ENCODE results near the gene ZNF638. TPM values are rescaled to one million over a fixed set of nuclear protein-coding genes. Genes with fewer than 3 reads are reported as not detected.

The ZNF638 gene
- total and polyA plus RNA-seq, 10 of the 15 experiments (the other 5 are each of a cell fraction or from before 2014, with no cell fraction given): 37.6 to 133 (median 64.5) TPM

- 68% methylated on average over 2 of the region's 2 CpGs for WGBS (ENCODE audit: insufficient coverage, insufficient replicate concordance, low lambda C conversion rate, missing lambda C conversion rate)
- DNase-seq (ENCODE audit: low read depth, low spot score) (no peak), ATAC-seq (no peak), FAIRE-seq (no peak)
- H3K79me2 ChIP-seq (ENCODE audit: control insufficient read depth, insufficient read depth, low read length): no peaks in the 10 kb centered on the region
- CTCF ChIA-PET: no interaction called here
- in situ Hi-C loops (cut with MboI): no loop called here
- H4K20me1 ChIP-seq (ENCODE audit: control insufficient read depth, insufficient read depth): no peaks in the 10 kb centered on the region
- no peaks in the 10 kb centered on the region for H3K4me1 ChIP-seq (ENCODE audit: control insufficient read depth, insufficient read depth, low read length)
- H3K27me3 ChIP-seq (replicated peaks in 1 of 2; ENCODE audit: control insufficient read depth in 2 of 2, insufficient read depth in 2 of 2, low read length in 1 of 2): no peaks in the 10 kb centered on the region
- TSS peak; percentile 20 for BruUV-seq (replicated peaks)
- H3K9me3 ChIP-seq (replicated peaks; ENCODE audit: control insufficient read depth, insufficient read depth, low read length): no peaks in the 10 kb centered on the region
- H3K36me3 ChIP-seq (ENCODE audit: control insufficient read depth in 2 of 2, insufficient read depth in 2 of 2, low read length in 1 of 2): peaks cover 2 to 20% of the 10 kb centered on the region in 2 experiments
- SMC1A ChIA-PET (ENCODE audit: uncharacterized antibody, unreplicated experiment): interaction anchor here (1.0 to 1.2 kb wide), 2 partner anchors 9 to 71 kb away, joined by 3 read pairs; no protein-coding TSS in a partner anchor
- H3K27ac ChIP-seq (ENCODE audit: control insufficient read depth, insufficient read depth): no peak overlapping the region
- no peak overlapping the region for H3K4me3 ChIP-seq
- intact Hi-C loops (cut with micrococcal nuclease; ENCODE audit: unreplicated experiment): no loop called here
- no peak overlapping the region for H3K4me2 ChIP-seq (ENCODE audit: control insufficient read depth, insufficient read depth)
- POLR2A ChIA-PET: no interaction called here
- no peak overlapping the region for H2AFZ ChIP-seq (ENCODE audit: control insufficient read depth, low read depth, low read length)
- no peak overlapping the region for H3K9ac ChIP-seq (ENCODE audit: control insufficient read depth, insufficient read depth, low read length)
- RAD21 ChIA-PET (ENCODE audit: unreplicated experiment): no interaction called here
- TF ChIP-seq, protein P1, sequence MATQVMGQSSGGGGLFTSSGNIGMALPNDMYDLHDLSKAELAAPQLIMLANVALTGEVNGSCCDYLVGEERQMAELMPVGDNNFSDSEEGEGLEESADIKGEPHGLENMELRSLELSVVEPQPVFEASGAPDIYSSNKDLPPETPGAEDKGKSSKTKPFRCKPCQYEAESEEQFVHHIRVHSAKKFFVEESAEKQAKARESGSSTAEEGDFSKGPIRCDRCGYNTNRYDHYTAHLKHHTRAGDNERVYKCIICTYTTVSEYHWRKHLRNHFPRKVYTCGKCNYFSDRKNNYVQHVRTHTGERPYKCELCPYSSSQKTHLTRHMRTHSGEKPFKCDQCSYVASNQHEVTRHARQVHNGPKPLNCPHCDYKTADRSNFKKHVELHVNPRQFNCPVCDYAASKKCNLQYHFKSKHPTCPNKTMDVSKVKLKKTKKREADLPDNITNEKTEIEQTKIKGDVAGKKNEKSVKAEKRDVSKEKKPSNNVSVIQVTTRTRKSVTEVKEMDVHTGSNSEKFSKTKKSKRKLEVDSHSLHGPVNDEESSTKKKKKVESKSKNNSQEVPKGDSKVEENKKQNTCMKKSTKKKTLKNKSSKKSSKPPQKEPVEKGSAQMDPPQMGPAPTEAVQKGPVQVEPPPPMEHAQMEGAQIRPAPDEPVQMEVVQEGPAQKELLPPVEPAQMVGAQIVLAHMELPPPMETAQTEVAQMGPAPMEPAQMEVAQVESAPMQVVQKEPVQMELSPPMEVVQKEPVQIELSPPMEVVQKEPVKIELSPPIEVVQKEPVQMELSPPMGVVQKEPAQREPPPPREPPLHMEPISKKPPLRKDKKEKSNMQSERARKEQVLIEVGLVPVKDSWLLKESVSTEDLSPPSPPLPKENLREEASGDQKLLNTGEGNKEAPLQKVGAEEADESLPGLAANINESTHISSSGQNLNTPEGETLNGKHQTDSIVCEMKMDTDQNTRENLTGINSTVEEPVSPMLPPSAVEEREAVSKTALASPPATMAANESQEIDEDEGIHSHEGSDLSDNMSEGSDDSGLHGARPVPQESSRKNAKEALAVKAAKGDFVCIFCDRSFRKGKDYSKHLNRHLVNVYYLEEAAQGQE (IDR thresholded peaks at IDR 0.05; ENCODE audit: low read depth, low read length): no peak
- TF ChIP-seq, protein P2, sequence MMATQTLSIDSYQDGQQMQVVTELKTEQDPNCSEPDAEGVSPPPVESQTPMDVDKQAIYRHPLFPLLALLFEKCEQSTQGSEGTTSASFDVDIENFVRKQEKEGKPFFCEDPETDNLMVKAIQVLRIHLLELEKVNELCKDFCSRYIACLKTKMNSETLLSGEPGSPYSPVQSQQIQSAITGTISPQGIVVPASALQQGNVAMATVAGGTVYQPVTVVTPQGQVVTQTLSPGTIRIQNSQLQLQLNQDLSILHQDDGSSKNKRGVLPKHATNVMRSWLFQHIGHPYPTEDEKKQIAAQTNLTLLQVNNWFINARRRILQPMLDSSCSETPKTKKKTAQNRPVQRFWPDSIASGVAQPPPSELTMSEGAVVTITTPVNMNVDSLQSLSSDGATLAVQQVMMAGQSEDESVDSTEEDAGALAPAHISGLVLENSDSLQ (IDR thresholded peaks at IDR 0.05): no peak
- TF ChIP-seq YY1 (IDR thresholded peaks at IDR 0.05; ENCODE audit: low read depth, low read length) (no peak), MYB (IDR thresholded peaks at IDR 0.05; ENCODE audit: borderline replicate concordance, low read depth, low read length) (no peak), NFYA (IDR thresholded peaks at IDR 0.05; ENCODE audit: borderline replicate concordance, low read depth, low read length) (no peak), BRCA1 (IDR thresholded peaks at IDR 0.05; ENCODE audit: low read depth, low read length) (no peak), ZNF217 (IDR thresholded peaks at IDR 0.05) (no peak), NFYB (IDR thresholded peaks at IDR 0.05; ENCODE audit: insufficient read depth, low read depth, low read length) (no peak), HDAC2 (IDR thresholded peaks at IDR 0.05) (no peak), MEF2A (IDR thresholded peaks at IDR 0.05; ENCODE audit: insufficient read depth, low read depth, low read length) (no peak), RB1 (IDR thresholded peaks at IDR 0.05; ENCODE audit: borderline replicate concordance) (no peak), PRDM15 (CRISPR knock-in tag; IDR thresholded peaks at IDR 0.05) (no peak)
- TF ChIP-seq, protein P3, sequence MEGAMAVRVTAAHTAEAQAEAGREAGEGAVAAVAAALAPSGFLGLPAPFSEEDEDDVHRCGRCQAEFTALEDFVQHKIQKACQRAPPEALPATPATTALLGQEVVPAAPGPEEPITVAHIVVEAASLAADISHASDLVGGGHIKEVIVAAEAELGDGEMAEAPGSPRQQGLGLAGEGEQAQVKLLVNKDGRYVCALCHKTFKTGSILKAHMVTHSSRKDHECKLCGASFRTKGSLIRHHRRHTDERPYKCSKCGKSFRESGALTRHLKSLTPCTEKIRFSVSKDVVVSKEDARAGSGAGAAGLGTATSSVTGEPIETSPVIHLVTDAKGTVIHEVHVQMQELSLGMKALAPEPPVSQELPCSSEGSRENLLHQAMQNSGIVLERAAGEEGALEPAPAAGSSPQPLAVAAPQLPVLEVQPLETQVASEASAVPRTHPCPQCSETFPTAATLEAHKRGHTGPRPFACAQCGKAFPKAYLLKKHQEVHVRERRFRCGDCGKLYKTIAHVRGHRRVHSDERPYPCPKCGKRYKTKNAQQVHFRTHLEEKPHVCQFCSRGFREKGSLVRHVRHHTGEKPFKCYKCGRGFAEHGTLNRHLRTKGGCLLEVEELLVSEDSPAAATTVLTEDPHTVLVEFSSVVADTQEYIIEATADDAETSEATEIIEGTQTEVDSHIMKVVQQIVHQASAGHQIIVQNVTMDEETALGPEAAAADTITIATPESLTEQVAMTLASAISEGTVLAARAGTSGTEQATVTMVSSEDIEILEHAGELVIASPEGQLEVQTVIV (IDR thresholded peaks at IDR 0.05; ENCODE audit: borderline replicate concordance, partially characterized antibody): no peak
Measured at GRCh38 chr2:71426721-71427120, 95.1 kb downstream of the ZNF638 start.

All from GM12878 (cell line).